GM12873 (cell line): ENCODE results near the gene DECR2.

ENCODE experiments used
- TF ChIP-seq, protein P1 (sequence below): IDR thresholded peaks from 2 replicates; pipeline ENCODE4 v1.5.1; 2012; ENCODE audit warnings: low read depth, mild to moderate bottlenecking, moderate library complexity, low read length, control low read depth; ENCODE audit not compliant: insufficient read depth; ENCODE audit errors: missing control alignments

DECR2 gene

DNA sequence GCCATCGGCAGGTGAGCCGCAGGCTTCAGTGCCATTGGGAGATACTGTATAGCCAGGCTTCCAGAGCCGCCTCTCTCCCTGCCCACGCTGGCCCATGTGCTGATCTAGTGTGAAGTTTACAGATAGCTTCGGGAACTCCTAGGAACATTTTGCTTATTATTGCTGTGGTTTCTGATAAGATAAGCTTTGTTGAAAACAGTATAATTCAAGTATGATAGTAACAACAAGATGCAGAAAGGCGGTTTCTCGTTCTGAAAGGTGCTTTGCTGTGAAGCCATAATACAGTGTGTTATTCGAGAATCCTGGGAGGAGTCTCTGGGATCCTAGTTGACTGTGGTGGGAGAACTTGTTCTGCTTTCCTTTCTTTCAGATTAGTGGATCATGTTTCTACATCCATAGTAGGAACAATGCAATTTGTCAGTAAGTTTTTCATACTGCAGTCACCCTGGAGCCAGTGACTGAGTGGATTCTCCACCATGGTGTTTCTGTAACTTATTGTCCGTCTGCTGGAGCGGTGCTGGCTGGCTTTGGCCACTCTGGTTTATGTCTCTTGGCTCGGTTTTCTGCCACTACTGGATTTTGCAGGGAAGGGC, 55.3 kb downstream of the DECR2 start:
- TF ChIP-seq, protein P1, sequence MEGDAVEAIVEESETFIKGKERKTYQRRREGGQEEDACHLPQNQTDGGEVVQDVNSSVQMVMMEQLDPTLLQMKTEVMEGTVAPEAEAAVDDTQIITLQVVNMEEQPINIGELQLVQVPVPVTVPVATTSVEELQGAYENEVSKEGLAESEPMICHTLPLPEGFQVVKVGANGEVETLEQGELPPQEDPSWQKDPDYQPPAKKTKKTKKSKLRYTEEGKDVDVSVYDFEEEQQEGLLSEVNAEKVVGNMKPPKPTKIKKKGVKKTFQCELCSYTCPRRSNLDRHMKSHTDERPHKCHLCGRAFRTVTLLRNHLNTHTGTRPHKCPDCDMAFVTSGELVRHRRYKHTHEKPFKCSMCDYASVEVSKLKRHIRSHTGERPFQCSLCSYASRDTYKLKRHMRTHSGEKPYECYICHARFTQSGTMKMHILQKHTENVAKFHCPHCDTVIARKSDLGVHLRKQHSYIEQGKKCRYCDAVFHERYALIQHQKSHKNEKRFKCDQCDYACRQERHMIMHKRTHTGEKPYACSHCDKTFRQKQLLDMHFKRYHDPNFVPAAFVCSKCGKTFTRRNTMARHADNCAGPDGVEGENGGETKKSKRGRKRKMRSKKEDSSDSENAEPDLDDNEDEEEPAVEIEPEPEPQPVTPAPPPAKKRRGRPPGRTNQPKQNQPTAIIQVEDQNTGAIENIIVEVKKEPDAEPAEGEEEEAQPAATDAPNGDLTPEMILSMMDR, result no peak

DNA sequence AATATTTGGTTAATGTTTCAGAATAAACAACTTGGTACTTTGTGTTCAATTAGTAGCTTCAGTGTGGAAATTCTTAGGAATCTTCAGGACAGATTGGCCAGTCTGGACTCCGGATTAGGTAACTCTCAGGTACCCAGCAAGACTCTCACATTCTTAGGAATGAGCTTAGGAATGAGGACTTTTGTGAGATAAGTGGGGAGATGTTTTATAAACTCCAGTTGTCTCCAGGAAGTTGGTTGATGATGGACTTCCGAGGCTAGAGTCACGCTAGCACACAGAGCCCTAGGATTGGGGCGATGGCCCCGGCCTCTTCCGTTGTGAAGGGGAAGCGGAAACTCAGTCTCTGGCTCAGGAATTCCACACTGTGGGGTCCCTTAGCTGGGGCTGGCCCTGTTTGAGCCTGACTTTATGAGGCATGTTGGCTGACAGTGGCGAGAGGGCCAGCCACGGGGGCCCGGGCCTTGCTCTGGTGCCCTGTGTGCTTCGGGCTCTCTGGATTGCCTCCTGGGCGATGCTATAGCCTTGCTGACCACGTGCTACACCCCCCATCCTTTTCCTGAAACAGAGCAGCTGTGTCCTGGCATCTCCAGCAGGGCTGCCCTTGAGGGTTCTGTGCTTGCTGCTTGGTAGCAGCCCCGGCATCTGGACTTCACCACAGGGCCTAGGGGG, 56.2 kb downstream of the DECR2 start:
- TF ChIP-seq, protein P1, result no peak

DNA sequence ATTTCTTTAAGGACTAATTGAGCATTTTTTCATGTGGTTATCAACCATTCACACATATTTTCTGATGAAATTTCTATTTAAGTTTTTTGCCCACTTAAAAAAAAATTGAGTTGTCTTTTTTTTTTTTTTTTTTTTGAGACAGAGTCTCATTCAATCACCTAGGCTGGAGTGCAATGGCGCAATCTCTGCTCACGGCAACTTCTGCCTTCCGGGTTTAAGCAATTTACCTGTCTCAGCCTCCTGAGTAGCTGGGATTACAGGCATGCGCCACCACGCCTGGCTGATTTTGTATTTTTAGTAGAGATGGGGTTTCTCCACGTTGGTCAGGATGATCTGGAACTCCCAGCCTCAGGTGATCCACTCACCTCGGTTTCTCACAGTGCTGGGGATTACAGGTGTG, 58.1 kb downstream of the DECR2 start:
- TF ChIP-seq, protein P1, result no peak

DNA sequence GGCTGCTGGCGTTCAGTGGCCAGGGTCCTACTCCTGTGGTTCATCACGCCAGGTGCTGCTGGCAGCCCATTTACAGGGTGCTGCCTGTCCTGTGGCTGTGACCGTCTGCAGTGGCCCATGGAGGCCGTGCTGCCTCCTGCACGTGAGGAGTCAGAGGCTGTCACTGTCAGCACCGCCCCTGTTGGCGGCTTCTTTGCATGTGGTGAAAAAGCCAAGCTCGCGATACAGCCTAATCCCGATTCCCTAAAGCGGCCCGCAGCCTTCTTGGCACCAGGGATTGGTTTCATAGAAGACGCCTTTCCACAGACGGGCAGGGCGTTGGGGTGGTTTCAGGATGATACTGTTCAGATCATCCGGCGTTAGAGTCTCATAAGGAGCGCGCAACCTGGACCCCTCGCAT, 59.1 kb downstream of the DECR2 start:
- TF ChIP-seq, protein P1, result no peak
